ENCODE data around the gene AOPEP.

Gene AOPEP

DNA sequence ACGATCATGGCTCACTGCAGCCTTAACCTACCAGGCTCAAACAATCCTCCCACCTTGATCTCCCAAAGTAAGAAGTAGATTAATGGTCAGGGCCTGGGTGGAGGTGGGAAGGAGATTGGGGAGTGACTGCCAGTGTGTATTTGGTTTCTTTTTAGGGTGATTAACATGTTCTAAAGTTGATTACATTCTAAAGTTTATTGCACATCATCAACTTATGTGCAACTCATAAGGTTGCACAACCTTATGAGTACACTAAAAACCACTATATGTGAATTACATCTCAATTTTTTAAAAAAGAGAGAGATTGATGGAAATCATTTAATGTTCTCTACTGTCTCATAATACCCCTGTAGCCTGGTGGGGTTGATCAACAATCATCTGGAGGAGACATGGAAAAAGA is 218.1 kb downstream of the AOPEP start:
- no peak for DNase-seq (ENCODE audit: low spot score)
- no peak for TF ChIP-seq CTCF (IDR thresholded peaks at IDR 0.05; ENCODE audit: borderline replicate concordance, control extremely low read depth, extremely low read depth, insufficient read depth, missing control alignments)
- in situ Hi-C loops (cut with MboI; ENCODE audit: low sequenced_read_pairs, unreplicated experiment): no loop called here

DNA sequence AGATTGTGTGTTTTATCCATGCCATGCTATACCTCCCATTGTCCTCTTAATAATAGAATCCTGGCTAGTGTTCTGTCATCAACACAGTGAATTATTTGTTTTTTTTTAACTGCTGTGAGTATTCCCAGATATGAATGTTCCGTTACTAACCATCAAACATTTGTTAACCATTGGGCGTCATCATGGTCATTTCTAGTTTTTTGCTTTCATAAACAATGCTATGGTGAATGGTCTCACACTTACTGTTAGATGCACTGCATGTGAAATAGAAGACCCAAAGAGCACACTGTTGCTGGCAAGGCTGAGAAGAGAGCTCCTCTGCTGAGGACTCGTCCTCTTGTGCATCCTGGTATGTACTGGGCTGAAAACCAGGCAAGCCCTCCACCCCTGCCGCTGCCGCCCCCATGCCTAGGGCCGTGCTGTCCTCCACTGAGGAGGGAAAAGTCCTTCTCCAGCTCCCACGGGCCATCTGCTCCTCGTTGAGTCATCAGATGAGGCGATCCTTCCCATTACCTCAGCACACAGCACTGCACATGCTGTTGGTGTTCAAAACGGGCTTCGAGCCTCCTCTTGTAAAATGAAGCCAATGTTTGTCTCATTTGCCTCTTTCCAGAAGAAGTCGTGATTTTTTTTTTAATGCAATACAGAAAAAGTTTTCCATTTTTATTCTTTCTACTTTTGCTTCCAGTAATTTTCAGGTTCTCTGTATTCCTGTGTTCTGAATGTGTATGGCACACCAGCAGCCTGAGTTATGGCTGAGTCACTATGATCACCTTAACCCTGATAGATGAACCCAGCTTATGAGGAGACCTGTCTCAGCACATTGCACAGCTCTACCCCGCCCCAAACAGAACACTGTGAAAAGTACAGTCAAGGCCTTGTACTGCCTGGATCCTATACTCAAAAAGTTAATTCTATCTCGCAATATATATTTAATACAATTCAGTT is 219.0 kb downstream of the AOPEP start:
- no peak for TF ChIP-seq CTCF (IDR thresholded peaks at IDR 0.05; ENCODE audit: borderline replicate concordance, control extremely low read depth, extremely low read depth, insufficient read depth, missing control alignments)
- in situ Hi-C loops (cut with MboI; ENCODE audit: low sequenced_read_pairs, unreplicated experiment): no loop called here
- DNase-seq (ENCODE audit: low spot score): no peak

DNA sequence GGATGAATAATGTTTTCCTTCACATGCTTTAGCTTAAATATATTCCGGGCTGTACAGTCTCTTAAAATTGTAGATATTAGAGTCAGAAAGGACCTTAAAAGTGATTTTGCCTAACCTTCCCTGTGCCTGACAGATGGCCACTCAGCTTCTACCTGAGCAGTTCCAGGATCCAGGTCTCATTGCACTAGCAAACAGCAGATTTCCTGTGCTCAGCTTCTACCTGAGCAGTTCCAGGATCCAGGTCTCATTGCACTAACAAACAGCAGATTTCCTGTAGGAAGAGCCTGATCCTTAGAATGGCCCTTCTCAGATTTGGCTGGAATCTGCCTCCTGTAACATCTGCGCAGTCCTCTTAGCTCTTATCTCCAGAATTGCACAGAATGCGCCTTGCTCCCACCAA is 219.8 kb downstream of the AOPEP start:
- TF ChIP-seq CTCF (IDR thresholded peaks at IDR 0.05; ENCODE audit: borderline replicate concordance, control extremely low read depth, extremely low read depth, insufficient read depth, missing control alignments): no peak
- in situ Hi-C loops (cut with MboI; ENCODE audit: low sequenced_read_pairs, unreplicated experiment): no loop called here
- no peak for DNase-seq (ENCODE audit: low spot score)

- DNase-seq (ENCODE audit: low spot score): no peak
- in situ Hi-C loops (cut with MboI; ENCODE audit: low sequenced_read_pairs, unreplicated experiment): no loop called here
- no peak for TF ChIP-seq CTCF (IDR thresholded peaks at IDR 0.05; ENCODE audit: borderline replicate concordance, control extremely low read depth, extremely low read depth, insufficient read depth, missing control alignments)
These were observed 222.2 kb downstream of the AOPEP start for GRCh38 chr9:94948567-94949235.

- DNase-seq (ENCODE audit: low spot score): no peak
- no peak for TF ChIP-seq CTCF (IDR thresholded peaks at IDR 0.05; ENCODE audit: borderline replicate concordance, control extremely low read depth, extremely low read depth, insufficient read depth, missing control alignments)
- in situ Hi-C loops (cut with MboI; ENCODE audit: low sequenced_read_pairs, unreplicated experiment): no loop called here
These were observed 222.9 kb downstream of the AOPEP start for GRCh38 chr9:94949370-94949769.

GRCh38 chr9:94950040-94950578 is 223.6 kb downstream of the AOPEP start:
- in situ Hi-C loops (cut with MboI; ENCODE audit: low sequenced_read_pairs, unreplicated experiment): no loop called here
- DNase-seq (ENCODE audit: low spot score): no peak
- no peak for TF ChIP-seq CTCF (IDR thresholded peaks at IDR 0.05; ENCODE audit: borderline replicate concordance, control extremely low read depth, extremely low read depth, insufficient read depth, missing control alignments)
